HG03175 (cell line): ENCODE measurements around the gene SLC4A5.

ENCODE experiments used
- ATAC-seq: cut with Tn5 transposase; IDR thresholded peaks from one replicate; pipeline ENCODE4 v1.9.1; 2021; ENCODE audit warnings: mild to moderate bottlenecking, moderate library complexity; ENCODE audit not compliant: unreplicated experiment

Gene SLC4A5

DNA sequence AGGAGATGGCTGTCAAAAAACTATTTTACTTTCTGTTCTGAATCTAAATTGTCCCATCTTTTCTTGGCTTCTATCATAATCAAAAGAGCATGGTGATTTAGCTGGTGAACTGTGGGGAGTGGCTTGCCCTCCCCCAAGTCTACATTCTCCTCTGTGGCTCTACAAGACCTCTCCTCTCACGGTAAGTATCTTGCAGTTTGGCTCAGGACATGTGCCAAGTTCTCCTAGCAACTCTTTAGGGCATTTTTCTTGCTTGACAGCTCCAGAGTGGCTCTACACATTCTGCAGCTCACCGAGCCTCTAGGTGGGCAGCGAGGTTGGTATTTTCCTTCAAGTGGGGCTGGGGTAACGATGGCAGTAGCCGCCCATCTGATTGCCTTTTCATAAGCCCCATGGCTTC lies 29.1 kb downstream of the SLC4A5 start:
- ATAC-seq, result no peak

DNA sequence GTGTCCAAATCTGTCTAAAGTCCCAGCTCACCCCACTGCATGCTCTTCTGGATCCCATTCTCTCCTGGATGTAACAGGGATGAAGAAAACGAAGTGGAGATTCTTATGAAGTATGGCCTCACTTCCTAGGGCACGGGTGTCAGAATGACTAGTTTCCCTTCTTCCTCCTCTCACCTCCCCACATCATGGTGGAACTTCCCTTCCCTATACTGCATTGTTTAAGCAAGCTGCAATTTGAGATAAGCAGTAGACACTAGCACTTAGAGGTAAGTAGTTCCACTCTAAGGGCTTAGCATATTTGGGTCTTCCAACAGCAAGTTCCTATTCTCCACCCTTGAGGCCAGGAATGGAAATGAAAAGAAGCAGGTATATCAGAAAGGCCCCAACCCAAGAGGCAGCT lies 29.7 kb downstream of the SLC4A5 start:
- no peak for ATAC-seq

DNA sequence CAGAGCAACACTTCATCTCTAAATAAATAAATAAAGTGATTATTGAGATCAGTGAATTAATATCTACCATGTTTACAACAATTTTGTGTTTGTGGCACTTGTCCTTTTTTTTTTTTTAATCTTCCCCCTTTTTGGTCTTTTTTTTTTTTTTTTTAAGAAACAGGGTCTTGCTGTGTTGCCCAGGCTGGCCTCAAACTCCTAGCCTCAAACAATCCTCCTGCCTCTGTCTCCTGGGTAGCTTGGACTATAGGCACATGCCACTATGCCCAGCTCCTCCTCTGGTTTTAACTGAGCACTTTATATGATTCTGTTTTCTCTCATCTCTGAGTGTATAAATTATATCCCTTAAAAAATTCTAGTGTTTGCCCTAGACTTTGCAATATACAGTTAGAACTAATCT lies 30.3 kb downstream of the SLC4A5 start:
- no peak for ATAC-seq

DNA sequence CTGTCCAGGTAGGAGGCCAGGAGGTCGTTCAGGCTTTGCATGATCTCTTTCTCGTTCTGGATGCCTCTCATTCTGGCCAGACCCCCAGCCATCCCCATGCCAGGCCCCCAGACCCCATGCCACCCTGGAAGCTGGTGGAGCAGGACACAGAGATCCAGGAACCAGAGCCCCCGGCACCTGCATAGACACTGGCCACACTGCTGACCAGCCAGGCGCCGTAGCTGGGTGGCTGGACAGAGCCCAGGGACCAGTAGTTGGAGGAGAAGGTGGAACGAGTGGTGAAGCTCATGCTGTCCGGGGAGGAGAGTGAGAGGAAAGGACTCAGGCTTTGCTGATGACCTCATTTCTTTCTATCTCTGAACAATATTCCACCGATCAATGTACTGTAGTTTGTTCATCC lies 35.5 kb downstream of the SLC4A5 start:
- no peak for ATAC-seq

DNA sequence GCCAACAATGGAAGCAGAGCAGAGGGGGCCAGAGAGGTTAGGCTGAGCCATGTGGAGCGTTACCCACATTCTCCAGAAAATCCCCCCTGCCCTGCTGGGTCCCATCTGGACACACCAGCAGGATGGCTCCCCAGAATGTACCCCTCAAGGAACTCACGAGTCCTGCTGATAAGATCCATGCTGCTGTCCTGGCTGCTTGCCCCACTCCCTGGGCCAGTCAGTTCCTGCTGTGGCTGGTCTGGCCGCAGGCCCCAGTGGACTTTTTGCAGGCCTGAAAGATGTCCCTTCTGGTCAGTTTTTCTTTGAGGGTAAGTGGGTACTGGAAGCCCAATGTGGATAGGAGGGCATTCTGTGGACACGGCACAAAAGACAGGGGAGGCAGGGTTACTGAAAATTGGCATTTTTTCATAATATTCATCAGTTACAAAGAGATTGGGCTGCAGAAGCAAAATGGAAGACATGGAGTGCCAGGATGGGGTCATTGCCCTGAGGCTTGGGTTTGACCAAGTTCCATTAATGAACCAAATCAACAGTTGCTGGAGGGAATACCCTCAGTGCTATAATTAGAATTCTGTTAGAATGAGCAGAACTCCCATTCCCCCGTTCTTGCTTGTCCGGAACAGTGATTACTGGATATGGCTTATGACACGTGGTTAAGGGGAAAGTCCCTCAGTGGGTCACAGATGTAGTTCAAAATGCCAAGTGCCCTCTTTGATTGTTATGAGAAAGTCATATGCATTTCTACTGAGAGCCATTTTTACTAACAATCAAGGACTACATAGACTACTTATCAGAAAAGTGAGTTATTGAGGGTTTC lies 38.7 kb downstream of the SLC4A5 start:
- no peak for ATAC-seq

DNA sequence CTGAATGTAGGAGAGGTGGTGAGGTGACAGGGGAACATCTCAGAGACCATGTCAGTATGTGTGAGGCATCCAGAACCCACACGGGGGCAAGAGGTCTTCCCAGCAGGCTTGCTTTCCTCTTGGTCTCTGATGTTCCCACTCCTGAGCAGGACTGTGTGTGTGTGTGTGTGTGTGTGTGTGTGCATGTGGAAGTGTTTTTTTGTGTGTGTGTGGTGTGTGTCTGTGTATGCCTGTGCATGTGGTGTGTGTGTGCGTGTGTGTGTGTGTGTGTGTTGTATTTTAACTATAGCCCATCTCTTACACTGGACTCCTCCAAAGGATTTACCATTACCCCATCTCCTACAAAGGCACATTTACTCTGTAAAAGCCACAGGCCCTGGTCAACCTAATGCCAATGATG lies 40.4 kb downstream of the SLC4A5 start:
- no peak for ATAC-seq

DNA sequence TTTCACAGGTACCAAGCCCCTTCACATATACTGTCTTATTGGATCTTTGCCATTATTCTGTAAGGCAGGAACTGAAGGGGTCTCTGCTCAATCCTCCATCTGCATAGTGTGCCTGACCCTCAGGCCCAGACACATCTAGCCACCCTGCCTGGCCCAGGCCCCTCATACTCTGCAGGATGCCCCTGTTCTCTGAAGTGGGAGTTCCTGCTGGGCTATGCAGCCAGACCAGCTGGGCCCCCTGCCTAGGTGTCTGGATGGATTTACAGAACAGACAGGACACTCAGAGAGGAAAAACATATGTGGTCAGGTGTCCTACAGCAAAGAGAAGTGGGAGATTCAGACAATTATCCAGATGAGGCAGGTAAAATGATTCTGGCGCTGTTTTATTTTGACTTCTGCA lies 42.0 kb downstream of the SLC4A5 start:
- ATAC-seq, result no peak

DNA sequence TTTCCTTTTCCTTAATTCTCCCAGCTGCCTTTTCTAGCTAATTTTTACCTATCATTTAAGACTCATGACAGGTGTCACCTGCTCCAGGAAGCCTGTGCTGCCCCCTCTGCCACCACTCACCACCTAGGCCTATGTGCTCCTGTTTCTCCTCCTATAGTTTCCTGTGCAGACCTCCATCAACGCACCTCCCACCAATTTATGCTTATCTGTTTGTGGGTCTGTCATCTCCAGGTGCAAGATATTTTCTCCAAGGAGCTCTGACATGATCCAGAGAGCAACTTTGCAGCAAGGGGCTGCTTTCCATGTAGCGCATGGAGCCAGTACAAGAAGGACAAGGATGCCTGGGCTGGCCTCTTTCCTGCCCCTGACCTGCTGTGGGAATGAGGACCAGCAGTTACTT lies 42.7 kb downstream of the SLC4A5 start:
- ATAC-seq, result no peak

DNA sequence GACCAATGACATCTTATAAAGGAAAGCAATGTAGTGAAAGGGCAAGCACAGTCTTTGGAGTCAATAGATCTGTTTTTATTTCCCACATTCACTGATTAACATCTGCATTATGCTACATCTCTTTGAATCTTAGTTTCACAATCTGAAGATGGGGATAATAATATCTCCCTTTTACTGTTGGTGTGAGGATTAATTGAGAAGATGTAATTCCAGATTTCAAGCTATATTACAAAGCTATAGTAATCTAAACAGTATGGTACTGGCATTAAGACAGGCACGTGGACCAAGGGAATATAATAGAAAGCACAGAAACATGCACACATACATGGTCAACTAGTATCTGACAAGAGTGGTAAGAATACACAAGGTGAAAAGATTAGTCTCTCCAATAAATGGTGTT lies 45.3 kb downstream of the SLC4A5 start:
- no peak for ATAC-seq

DNA sequence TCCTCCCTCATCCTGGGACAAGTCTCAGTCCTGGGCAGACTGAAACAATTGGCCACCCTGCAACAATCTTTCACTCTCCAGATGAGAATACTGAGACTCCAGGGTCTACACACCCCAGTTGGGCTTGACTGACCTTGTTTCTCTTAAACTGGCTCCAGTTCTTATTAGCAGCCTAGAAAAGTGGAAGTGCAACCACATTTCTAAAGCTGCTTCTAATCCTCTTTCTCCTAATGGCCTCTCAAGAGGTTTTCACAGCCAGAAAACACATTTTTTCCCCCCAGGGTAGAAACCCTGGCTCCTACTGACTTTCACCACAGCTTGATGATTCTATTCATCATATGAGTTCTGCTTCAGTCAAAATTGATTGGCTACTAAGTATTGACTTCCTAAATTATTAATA lies 45.8 kb downstream of the SLC4A5 start:
- ATAC-seq, result peak; percentile 56

DNA sequence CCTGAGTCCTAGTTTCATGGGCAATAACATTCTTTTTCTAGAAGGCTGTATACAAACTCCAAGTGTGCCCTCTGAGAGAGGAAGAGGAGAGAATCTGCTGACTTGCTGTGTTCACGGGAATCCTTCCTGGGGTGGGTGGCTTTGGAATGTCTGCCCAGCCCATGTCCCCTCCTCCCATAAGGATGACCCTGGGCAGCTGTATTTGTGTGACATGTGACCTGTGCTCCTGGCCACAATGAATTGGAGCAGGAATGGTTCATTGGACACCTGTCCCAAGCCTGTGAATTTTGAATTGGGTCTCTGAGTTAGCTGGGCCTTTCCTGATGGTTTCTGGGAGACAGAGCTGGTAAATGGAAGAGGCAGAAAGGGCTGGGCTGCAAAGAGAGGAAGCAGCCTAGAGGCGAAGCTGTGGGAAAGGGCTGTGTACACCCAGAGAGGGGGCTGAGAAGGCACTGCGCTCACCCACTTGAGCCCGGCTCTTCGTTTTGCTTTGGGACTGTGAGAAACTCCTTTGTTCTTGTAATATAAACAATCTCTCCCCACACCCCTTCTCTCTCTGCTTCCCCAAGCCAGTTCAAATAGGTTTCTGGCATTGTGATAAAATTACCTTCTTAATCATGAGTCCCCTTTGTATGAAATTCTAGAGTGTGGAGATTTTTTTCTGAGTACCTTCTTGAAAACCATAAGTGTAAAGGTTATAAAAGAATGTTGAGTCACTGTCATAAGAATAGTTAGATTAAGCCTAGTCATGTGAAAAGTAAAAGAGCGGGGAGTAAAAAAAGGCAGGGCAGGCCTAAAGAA lies 49.8 kb downstream of the SLC4A5 start:
- no peak for ATAC-seq

DNA sequence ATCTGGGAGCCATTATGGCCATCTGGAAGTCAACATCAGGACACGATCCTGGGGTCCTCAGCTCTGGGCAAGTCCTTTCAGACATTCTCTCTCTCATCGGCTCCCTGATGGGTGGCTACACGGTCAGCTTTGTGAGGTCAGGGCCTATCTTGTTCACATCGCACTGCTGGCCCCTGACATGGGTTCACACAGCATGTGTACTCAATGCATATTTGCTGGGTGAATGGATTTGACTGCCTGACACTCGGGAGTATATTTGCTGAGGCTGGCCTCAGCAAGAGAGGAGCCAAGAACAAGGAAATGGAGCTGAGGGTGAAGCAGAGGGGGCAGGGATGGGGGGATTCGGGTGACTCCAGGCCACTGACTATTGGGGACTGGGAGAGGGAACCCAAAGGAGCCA lies 50.5 kb downstream of the SLC4A5 start:
- no peak for ATAC-seq

DNA sequence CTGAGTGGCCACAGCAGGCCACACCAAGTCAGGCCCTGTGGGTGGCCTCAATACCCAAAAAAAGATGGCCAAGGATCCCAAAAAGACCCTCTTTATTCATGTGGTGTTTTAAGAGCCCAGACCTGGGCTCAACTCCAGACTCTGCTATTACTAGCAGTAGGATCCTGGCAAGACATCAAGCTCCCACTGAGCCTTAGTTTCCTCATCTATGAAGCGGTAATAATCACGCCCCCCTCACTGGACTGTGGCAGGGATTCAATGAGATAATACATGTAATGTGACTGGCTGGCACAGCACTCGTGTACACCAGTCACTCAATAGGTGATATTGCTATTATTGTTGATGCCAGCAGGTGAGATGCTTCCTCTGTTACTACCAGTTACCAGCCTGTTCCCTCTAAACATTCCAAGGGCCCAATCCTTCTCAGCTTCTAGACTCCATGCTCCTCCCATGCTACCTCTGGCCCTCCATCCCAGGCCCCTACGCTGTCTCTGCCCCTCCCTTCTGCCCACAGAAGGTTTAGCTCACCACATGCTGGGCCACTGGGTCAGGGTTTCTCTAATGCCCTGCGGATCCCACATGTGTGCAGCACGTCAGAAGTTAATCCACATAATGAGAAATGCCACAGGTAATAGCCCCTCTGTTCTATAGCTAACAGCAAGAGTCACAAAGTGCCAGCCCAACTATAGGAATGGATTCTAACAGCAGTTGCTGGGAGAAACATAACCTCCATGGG lies 51.2 kb downstream of the SLC4A5 start:
- ATAC-seq, result no peak

DNA sequence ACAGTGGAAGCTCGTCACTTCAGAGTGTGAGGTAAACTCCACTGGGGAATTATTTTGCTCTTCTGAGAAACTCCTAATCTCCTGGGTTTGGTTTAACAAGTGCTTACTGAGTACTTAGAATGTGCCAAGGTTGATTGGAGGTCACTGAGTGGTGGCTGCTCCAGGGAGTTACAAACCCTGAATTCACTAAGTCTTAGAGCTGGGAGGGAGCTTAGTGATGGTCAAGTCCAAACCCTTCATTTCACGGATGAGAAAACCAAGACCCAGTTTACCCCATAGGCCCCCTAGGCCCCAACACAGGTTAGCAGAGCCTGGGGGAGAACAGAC lies 52.0 kb downstream of the SLC4A5 start:
- ATAC-seq, result peak; percentile 15

DNA sequence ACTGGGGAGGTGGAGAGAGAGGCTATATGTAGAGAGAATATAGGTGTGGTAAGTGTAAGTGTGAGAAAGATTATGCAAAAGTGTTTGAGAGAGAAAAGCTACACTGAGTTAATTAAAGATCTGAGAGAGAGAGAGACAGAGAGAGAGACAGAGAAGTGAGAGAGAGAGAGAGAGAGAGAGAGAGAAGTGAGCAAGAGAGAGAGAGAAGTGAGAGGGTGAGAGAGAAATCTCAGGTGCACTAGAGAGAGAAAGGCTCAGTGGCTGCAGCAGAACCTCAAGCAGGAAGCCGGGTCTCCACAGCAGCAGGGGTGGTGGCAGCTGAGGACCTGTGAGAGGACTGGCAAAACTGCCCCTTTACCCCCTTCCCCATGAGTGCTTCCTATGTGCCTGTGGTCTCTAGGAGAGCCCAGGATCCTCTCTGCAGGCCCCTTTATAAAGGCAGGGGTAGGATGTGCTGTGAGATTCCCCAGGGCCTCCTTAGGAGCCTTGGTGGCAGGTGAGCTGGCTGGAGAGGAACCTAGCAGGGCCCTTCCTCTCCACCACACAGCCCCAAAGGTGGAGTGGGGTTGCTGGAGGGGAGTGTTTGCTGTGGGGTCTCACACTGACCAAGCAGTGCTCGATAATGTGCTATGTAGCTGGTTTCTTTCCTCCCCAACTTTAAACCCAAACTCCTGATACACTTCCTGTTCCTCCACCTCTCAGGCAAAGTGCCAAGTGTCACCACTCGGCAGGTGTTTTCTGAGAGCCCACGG lies 52.6 kb downstream of the SLC4A5 start:
- peak; percentile 72 for ATAC-seq

DNA sequence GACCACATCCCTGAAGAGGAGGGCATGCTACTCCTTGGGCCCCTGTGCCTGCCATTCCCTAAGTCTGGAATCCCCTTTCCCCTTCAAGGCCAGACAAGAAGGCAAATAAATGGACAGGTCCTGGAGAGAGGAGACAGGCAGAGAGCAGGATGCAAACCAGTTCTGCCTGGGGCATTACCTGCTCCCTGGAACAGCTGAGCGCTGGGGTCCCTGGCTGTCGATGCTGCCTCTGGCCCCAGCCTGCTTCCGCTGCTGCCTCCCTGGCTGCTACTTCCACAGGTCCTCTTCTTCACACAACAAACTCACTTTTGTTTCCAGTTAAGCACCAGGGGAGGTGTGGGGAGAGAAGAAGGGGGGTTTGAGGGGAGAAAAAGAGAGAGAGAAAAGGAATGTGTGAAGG lies 53.1 kb downstream of the SLC4A5 start:
- no peak for ATAC-seq

DNA sequence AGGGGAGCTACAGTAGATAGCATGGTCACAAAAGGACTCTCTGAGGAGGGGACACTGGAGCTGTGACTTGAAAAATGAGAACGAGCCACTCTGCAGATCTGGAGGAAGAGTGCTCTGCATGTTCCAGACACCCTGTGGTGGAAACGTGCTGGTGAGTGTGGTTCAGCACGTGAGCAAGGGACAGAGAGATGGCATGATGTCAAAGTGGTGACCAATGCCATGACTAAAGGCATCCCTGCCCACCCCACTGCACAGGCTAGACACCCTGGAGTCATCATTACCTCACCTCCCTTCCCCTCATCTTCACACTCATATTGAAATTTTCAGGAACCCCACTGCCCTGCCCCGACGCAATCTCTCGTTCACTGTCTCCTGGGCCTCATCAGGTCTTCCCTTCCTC lies 56.5 kb downstream of the SLC4A5 start:
- ATAC-seq, result no peak

DNA sequence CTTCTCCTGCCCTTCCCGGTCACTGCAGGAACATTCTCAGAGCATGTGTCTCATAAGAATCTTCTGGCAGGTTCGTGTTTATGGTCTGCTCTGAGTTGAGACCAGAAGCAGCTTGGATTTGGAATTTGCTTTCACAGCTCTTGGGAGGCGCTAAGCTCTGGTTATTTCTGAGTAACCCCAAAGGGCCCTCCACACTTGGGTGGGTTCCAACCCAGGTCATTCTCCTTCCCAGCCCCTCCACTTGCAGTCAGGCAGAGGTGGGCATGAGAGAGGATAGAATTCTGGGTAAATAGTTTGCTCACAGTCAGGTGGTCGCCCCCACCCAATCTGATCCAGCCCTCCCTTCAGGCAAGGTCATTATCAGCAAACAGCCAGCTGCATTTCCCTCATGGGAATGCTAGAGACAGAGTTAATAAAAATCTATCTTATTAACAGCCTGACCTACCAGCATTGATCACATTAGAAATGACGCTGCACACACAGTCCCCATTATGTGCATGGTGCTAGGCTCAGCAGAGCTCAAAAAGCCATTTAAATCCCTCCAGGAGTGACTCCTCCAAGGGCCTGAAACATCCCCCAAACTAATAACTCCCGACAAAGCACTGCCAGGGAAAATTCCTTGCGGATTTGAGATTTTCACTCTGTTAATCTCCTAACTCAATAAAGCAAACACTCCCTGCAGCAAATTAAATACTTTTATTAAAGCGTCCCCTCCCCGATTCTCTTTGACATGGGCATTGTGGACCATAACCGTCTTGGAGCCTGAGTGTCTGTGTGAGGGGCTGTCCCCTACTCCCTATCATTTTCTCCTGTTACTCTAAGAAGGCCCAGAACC lies 61.9 kb downstream of the SLC4A5 start:
- no peak for ATAC-seq

DNA sequence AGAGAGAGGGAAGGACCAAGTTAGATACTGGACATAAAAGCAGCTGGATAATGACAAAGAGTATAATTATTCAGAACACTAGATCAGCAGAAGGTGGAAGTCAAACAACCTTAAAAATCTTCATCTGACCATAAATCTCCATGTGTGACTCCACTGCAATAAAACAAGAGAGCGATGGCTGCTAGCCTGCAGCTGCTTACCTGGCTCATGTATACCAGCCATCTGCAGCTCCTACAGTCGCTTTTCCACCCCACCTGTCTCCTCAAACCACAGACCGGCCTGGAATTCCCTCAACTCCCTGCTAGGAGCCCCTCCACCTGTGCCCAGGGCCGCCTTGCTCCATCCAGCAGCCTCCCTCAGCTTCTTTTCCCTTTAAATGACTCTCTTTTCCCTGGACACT lies 64.5 kb downstream of the SLC4A5 start:
- no peak for ATAC-seq

DNA sequence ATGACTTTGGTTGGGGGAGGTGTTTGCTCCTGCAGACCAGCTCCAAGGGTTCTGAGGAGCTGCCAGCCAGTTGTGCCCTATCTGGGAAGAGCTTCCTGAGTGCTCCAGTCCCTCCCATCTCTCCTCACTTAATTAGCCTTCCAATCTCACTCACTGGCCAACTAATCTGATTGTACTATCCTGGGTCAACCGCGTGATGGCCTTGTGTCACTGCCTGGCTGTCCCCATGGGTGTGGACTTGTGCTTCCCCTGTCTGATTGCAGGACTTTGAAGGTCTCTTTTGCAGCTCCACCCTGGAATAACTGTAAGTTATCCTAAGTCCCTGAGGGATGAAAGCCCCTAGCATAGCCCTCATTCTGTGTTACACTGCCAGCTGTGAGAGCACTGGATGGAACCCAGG lies 65.0 kb downstream of the SLC4A5 start:
- no peak for ATAC-seq
